Stimulated activated CD8-positive, alpha-beta memory T cell treated with anti-CD3 and anti-CD28 coated beads, Interleukin-15, amount 100 ng/mL, for 1 hour (primary cell): Measurements from ENCODE around the gene IFT27.
"Not testable (repeated sequence)": the region's sequence is repeated elsewhere in the genome, so short reads cannot be mapped to it uniquely, and the experiment has no call there.

Experiments used
- DNase-seq: peaks from one replicate; pipeline ENCODE4 v3.0.0-alpha.2; 2020; ENCODE audit warnings: low read depth

The IFT27 gene

DNA sequence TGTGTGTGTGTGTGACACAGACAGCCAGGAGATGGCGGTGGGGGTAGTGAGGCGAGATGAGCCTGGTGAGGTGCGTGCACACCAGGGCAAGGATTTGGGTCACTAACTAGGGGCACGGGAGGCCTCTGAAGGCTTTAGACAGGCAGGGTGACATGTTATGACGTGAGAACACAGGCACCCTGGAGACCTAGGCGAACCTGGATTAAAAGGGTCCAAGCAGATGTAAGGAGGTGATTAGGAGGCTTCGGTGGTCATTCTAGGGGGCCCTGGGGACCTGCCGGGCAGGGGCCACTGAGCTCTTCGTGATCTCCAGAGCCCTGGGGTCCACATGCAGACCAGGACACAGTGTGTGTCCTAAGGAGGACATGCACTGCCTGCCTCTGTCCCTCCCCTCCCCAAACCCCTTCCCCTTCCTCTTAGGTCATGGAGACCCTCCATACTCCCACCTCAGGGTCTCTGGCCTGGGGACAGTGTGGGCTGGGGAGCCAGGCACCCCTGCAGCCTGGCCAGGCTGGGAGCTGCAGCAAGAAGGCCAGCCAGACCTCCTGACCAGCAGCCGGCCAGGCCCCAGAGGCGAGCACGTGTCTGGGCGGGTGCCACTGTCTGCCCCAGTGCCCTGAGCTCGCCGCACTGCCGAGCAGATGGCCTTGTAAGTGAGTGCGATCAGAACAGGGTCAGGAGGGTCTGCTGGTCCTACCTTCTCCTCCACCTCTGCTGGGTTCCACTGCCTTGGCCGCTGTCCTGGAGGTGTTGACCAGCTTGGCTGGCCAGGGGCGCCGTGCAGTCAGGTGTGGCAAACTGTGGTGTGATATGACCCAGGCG lies 32.1 kb downstream of the IFT27 start:
- DNase-seq: no peak

DNA sequence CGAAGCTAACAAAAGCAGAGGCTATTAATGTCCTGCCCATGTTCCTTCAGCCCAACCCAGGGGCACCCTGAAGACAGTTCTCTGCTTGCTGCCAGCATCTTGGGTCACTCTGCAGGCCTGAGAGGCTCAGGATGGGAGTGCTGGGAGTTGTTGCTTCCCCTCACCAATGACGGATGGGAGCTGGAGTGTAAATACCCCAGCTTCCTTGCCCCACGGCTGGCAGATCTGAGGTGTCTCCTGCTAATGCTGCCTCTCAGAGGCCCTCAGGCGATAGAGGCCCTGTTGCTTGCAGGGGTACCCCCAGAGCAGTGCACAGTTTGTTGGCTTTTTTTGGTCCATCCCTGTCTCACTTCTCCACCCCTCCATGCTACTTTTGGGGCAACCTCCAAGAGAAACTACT lies 32.9 kb downstream of the IFT27 start:
- no peak for DNase-seq

DNA sequence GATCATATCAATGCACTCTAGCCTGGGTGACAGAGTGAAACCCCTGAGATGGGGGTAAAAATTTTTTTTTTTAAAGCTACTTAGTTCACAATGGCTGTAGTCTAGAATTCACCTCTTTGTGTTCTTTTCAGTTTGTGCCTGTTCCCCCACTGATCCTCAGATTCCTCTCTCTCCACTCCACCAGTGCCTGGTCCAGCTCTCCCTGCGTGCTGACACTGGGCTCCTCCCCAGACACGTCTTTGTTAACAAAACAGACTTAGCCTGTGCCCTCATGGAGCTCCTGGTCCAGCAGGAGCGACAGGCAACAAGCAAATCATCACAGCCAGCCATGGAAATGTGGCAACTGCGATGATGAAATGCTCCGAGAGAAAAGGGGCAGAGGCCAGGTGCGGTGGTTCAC lies 34.0 kb downstream of the IFT27 start:
- no peak for DNase-seq

DNA sequence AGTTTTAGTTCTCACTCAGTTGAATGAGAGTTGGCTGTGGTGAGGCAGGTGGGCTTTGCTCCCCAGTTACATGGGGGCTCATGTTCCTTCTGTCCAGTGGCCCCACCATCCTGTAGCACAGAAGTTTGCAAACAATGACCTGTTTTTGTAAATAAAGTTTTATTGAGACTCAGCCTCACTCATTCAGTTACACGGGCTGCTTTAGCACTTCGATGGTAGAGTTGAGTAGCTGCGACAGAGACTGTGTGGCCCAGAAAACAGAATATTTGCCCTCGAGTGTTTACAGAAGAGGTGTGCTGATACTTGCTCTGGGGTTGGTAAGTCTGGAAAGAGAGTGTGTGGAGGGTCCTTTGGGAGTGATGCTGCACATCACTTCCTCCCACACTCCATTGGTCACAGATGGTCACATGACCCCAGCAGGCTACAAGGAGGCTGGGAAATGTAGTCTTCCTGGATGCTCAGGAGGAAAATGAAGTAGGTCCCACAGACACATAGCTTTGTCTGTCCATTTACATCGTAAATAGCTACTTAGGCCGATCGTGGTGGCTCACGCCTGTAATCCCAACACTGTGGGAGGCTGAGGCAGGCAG lies 34.6 kb downstream of the IFT27 start:
- no peak for DNase-seq

DNA sequence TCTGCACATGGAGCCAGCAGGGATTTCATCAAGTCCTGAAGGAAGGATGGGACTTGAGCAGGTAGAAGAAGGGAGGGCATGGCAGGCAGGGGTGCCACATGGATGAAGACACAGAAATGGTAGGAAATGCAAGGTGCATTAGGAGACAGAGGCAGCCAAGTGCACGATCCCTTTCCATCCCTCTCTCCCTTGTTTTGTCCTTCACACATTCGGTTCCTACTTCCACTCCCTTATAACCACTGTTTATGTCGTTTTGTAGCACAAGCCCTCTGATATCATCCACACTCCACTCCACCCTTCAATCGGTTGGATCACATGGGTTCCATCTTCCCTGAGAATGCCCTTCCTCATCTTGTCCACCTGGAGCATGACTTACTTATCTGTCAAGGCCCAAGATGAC lies 35.2 kb downstream of the IFT27 start:
- no peak for DNase-seq

DNA sequence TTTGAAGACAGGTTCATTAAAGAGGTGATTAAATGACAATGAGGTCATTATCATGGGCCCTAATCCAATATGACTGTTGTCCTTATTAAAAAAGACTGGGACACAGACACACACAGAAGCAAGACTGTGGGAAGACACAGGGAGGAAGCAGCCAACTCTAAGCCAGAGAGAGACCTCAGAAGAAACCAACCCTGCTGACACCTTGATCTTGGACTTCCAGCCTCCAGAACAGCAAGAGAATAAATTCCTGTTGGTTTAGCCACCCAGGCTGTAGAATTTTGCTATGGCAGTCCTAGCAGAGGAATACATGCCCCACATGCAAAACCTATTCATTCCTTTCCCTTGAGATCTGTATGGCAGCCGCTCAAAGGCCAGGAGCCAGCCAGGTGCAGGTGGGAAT lies 36.7 kb downstream of the IFT27 start:
- no peak for DNase-seq

DNA sequence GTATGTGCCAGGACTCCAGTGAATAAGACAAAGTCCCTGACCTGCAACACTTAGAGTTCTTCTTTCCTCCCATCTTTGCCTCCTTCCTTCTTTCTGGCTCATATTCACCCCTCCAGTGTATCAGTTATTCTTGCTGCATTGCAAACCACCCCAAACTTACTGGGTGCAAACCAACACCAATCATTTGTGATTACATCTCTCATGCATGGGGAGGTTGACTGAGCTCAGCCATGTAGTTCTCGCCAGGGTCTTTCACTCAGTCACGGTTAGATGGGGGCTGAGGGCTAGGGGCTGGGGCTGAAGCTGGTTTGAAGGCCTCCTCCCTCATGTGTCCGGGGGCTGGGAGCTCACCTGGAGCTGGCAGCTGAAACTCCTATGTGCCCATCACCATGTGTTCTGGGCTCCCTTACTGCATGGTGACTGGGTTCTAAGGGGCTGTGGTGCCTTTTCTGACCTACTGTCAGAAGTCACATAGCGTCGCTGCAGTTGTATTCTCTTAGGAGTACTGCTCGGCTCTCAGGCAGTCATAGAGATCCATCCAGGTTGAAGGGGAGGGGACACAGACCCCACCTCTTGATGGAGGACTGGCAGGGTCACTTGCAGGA lies 37.4 kb downstream of the IFT27 start:
- no peak for DNase-seq

DNA sequence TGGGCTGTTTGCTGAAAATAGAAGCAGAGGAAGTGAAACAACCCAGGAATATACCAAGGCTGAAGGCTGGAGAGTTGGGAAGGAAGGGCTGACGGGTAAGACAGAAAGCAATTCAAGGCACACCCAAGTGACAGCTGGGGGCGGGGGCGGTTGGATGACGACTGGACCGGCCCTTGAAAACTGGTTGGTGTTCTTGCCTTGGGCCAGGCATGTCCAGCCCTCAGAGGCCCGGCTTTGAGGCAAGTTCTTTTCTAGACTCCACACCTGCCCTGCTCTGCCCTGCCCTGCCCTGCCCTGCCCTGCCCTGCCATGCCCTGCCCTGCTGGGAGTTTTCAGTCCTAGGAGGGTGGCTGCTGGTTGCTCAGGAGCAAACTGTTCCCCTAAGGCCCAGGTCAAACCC lies 38.1 kb downstream of the IFT27 start:
- DNase-seq: no peak

DNA sequence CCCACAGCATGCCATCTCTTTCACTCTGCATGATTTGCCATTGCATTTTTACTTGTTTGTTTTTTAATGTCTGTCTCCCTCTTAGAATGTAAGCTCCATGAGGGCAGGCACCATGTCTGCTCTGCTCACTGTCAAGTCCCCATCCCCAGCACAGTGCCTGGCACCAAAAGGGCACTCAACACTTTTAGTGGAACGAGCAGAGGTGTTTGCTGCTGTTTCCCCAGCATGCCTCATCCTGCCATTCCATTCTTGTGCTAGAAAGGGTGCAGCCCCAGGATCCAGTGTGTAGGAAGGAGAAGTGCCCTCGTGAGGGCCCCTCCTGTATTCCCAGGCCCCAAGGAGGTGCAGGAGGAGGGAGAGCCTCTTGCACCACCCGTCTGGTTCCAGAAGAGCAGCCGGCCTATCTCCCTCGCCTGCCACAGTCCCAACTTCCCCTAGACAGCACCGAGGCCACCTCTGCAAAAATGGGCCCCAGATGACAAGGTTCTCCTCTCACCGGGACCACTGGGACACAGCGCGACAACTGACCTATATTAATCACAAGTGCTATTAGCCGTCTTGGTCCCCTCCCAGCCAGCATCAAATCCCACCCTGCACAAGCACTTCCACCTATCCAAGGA lies 39.1 kb downstream of the IFT27 start:
- DNase-seq: no peak

DNA sequence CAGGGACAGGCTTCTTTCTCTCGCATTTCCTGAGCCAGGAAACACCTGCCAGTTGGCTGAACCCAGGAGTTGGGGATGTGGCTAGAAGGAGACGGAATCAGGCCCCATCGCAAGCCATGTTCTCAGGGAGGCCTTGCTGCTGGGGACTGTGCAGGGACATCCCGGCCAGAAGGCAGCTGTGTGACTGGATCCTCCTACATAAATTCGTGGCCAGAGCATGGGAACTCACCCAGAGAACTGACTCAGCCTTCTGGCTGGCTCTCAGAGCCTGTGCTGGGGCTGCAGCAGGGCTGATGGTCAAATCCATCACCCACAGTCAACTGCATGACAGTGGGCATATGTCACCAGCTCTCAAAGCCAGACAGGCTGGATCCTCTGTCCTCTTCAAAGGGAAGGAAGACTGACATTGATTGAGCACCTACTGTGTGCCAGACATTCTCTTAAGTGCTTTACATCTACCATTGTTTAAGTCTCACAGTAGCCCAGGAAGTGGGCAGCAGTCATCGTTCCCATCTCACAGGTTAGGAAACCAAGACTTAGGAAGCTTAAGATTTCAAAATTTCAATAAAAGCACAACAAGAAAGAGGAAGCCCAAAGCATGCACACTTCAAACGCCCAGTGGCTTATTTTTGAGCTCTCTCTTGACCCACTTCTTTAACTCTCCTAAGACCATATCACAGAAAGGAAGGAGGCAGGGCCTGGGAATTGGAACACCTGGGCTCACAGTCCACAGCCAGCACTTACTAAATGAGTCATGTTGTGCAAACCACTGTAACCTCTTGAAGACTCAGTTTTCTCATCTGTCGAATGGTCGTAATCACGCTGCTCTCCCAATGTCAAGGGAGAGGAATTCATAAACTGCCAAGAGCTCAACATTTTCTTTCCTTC lies 41.5 kb downstream of the IFT27 start:
- DNase-seq: no peak

DNA sequence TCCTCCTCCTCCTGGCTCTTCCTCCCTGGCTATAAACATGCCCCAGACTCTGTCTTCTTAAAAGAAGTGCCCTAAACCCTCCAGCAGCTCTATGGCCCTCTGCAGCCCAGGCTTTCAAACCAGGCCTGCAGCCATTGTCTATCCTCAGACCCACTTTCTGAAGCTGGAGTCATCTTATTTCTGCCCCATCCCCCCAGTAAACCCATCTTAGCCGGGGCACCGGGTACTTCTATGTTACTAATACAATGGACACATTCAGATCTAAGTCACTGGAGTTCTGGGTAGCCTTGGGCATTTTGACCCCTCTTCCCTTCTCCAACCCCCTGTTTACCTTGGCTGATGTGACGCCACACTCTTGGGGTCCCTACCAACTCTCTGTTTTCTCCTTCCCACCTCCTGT lies 42.6 kb downstream of the IFT27 start:
- no peak for DNase-seq

DNA sequence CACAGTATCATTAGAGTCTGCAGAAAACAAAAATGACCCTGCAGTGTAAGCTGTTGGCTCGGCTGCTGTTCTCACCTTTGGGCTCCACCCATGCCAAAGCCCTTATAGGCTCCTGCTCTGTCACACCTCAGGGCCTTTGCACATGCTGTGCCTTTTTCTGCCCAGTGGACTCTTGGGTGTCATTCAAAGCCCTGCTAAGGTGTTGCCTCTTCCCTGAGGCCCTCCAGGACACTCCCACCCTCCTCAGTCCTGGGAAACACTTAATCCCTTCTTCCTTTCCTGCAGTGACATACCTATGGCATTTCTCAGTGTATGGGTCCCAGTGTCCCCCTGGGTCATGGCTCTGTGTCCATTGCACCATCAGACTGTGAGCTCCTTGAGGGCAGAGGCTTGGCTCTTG lies 43.3 kb downstream of the IFT27 start:
- DNase-seq: no peak

DNA sequence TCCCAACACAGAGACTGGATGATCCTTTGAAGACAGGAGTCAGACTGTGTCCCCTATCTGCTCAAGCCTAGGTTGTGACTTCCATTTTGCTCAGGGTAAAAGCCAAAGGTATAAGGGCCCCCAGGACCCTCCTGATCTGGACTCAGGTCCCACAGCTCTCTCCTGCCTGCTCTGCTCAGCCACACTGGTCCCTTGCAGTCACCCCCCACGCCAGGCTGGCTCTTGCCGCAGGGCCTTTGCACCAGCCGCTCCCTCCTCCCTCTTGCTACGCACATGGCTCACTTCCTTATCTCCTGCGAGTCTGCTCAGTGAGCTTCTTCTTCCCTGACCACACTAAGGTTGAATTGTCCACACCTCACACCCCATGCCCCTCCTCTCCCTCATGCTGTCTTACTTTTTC lies 44.0 kb downstream of the IFT27 start:
- no peak for DNase-seq

DNA sequence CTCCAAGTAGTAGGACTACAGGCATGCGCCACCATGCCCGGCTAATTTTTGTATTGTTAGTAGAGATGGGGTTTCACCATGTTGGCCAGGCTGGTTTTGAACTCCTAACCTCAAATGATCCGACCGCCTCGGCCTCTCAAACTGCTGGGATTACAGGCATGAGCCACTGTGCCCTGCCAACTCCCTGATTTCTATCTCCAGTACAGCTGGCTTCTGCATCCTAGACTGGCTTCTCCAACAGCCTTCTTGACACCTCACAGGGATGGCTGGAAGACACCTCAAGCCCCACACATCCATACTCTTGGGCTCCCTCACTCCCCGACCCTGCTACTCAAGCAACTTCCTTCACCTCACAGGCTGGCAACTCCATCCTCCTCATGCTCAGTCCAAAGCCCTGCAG lies 44.6 kb downstream of the IFT27 start:
- not testable (repeated sequence) for DNase-seq

DNA sequence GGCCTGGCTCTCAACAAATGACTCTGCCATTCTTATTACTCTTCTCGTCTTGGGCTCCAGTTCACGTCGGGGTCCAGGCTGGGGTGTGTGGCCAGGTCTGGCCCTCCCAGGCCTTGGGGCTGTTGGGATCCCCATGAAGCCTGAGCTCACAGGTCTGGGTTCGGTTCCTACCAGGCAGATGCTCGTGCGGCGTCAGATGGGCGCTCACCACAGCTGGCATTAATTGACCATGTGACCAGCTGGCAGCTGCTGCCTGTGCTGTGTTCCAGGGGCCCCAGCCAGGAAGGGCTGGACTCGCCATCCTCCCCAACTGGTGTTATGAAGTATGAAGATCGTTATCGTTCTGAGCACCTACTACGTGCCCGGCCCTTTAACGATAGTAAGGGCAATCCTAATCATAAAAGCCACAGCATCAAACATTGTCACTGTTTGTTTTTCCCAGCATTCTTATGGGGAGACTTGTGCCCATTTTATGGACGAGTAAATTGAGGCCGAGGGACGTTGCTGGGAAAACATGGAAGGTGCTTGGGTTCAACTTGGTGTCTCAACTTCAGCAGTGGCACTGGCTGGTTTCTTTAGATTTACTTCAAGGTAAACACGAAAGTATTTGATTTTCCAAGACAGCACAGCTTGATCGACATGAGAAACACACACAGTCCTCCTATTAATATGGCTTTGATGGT lies 45.6 kb downstream of the IFT27 start:
- DNase-seq: no peak

DNA sequence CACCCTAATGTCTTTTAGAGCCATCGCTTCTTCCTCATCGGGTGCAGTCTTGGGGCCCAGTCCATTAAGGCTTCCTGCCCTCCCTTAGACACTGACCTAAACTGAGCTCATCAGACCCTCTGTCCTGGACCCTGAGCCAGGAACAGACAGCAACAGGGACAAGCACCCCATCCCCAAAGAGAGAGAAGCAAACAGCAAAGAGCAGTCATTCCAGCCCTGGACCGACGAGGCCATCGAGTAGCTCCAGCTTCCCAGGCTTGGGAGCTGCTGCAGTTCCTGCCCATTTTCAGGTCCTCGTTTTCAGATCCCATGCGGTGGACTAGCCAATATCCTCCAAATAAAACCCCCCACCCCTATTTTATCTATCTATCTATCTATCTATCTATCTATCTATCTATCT lies 46.6 kb downstream of the IFT27 start:
- DNase-seq: no peak

DNA sequence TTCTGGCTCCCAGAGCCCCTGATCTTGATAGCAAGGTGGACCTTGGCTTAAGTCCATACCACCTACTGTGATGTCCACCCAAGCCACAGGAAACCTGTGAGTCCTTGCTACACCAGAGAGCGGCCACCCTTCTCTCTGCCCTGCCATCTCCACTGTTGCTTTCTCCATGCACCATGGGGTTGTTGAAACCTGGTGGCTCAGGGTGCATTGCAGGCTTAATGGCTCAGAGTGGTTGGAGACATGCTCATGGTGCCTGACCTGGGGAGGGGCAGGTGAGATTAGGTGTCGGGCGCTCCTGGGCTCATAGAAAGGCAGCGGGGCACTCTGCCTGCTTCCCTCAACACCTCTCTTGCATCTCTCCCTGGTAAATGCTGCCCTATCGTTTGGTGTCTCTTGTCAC lies 47.4 kb downstream of the IFT27 start:
- no peak for DNase-seq

DNA sequence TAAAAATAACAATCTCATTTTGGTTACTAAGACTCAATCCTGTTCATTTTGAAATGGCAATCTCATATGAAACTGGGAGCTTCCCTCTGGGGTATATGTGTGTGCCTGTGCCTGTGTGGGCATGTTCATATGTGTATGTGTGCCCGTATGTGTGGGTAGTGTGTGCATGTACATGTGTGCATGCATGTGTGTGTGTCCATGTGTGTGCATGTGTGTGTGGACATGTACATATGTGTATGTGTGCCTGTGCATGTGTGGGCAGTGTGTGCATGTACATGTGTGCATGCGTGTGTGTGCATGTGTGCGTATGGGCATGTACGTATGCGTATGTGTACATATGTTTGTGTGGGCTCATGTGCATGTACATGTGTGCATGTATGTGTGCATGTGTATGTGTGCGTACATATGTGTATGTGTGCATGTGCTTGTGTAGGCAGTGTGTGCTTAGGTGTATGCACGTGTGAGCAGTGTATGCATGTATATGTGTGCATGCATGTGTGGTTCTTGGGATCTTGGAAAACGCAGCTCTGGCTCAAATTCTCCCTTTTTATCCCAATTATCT lies 47.9 kb downstream of the IFT27 start:
- DNase-seq: no peak

DNA sequence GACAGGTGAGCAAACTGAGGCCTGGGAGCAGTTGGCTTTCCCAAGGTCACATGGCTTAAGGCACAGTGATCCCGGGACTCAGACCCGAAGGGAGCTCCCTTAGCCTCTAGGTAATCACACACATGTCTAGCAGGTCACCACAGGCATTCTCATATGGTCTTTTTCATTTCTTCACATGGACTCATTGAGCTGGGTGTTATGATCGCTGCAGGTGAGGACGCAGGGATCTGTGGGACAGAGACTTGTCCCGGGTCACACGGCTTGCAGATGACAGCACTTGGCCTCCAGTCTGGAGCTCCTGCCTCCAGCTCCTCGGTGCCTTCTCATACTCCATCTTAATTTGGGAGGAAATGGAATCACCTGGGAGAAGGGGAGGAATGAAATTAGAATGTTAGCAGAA lies 48.8 kb downstream of the IFT27 start:
- DNase-seq: no peak

DNA sequence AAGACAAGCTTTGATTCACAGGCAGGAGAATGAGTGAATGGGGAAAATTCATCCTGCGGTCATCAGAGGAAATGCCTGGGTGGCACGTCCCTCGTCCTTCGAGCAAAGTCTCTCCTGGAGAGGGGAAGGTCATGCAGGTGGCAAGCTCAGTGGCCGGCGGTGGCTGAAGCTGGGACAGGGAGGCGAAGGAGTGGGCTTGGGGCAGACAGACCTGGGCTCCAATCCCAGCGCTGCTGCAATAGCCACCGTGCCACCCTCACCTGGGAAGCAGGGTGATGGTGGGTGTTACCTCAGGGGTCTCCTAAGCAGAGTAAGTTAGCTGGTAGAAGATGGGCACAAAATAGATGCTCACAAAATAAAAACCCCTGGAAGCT lies 49.9 kb downstream of the IFT27 start:
- DNase-seq: no peak

DNA sequence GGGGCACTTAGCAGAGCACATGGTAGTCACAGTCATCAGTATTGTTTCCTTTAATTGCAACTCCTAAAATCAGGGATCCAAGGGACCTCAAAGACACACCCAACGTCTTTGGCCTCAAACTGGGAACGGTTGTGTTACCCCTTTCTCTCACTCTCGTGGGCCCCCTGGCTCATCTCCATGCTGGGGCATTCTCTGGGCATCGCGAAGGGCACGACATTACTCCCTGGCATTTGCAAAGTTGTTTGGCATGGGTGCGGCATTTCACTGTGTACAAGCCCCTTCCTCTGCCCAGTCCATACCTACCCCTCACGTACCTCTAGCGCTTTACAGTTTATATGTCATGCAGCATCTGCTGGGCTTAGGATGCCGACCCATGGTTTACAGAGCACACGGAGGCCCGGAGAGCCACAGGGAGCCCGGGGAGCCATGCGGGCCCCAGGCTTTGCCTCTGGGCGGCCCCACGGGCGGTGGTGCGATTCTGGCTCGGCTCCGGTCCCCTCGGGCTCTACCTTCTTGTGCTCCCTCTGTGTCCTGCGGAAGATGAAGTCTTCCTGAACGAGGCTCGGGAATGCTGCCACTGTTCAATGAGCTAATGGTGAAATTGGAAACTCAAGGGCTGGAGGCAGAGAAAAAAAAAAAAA lies 50.4 kb downstream of the IFT27 start:
- no peak for DNase-seq
